NCI-H146 treated with DMSO at 0.1 percent for 48 hours (cell line): ENCODE measurements around the gene ARMC9.

Source experiments
- DNase-seq: peaks from one replicate; lab custom pipeline; 2025; ENCODE audit not compliant: unreplicated experiment; lab: John Stamatoyannopoulos, UW

The ARMC9 gene

DNA sequence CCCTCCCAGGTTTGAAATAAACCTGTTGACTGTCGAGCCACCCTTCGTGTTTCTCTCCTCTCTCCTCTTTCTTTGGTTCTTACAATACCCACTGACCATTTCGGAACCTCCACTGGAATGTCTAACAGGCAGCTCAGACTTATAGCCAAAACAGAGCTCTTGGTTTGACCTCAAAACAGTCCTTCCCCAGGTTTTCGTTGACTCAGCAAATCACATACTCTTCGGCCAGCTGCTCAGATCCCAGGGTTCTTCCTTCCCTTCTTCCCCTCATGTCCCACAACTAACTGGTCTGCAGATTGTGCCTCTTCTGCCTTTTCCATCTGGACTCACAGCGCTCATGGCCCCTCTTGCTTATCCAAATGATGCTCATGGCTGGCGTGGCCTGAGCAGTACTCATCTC lies 4.7 kb downstream of the ARMC9 start:
- no peak for DNase-seq

DNA sequence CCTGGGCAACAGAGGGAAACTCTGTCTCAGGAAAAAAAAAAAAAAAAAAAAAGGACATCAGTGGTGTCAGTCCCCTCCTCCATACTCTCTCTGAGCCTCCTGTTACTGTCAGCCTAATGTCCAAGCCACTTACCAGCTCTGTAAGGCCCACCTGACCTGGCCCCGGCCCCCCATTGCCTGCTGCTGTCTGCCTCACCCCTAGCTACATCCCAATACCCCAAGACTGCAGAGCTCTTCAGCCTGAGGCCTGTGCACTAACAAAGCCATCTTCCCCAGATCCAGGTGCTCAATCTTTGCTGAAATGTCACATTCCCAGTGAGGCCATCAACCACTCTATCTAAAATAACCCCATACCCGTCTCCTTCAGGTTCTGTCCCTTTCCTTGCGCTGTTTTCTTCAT lies 5.7 kb downstream of the ARMC9 start:
- no peak for DNase-seq

DNA sequence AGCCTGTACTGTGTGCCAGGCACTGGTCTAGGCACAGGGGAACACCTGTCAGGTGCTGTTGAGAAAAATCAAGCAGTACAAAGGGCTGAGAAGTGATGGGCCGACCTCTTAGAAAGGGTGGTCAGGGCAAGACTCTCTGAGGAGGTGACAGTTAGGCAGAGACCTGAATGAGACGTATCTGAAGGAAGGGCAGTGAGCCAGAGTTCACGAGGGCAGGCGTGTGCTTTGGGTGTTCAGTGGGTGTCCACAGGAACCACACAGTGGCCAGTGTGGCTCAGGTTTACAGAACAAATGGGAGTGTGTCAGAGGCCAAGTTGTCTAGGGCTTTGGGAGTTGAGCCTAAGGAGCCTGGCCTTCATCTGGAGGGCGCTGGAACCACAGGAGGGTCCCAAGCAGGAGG lies 6.2 kb downstream of the ARMC9 start:
- no peak for DNase-seq

DNA sequence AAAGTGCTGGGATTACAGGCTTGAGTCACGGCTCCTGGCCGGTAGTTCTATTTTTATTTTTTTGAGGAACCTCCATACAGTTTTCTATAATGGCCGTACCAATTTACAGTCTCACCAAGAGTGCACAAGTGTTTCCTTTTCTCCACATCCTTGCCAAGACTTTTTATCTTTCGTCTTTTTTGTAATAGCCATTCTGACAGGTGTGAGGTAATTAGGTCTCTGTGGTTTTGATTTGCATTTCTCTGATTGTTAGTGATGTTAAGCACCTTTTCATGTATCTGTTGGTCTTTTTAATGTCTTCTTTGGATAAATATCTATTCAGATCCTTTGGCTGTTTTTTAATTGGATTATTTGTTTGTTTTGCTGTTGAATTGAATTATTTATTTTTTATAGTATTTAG lies 9.3 kb downstream of the ARMC9 start:
- DNase-seq = peak; percentile 4

DNA sequence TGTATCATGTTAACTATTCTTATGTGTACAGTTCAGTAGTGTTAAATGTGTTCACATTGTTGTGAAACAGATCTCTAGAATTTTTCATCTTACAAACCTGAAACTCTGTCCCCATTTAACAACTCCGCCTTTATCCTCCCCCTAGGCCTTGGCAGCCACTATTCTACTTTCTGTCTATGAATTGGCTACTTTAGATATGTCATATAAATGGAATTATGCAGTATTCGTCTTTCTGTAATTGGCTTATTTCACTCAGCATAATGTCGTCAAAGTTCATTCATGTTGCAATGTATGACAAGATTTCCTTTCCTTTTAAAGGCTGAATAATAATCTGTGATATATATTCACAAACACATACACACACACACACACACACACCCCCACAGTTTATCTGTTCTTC lies 12.4 kb downstream of the ARMC9 start:
- DNase-seq = no peak

DNA sequence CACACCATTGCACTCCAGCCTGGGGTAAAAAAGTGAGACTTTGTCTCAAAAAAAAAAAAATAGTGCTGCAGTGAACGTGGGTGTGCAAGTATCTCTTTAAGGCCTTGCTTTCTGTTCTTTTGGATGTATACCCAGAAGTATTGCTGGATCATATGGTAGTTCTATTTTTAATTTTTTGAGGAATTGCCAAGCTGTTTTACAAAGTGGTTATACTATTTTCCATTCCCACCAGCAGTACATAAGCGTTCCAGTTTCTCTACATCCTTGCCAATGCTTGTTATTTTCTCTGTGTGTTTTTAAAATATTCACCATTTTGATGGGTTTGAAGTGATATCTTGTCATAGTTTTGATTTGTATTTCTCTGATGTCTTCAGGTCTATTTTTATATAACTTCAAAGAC lies 13.1 kb downstream of the ARMC9 start:
- no peak for DNase-seq

DNA sequence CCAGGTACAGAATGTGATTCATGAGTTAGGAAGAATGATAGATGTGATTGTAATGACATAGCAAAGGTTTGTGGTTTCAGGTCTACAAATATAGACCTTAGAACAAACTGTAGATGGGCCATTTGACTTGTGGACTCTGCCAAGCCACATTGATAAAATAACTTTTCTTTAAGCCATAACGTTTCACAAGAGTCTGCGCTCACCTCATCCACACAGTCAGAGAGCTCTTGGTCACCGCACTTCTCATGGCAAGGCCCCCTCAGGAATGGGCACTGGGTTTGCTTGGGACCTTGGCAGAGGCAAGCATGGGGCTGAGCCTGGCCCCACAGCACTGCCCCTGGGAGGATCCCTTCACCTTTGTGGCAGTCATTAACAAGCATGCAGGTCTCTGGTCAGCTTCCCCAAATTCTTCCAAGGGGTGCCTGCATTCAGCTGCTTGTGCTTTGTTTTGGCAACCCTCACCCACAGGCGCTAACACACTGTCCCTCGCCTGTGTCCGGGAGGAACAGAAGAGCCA lies 14.0 kb downstream of the ARMC9 start:
- DNase-seq = no peak

DNA sequence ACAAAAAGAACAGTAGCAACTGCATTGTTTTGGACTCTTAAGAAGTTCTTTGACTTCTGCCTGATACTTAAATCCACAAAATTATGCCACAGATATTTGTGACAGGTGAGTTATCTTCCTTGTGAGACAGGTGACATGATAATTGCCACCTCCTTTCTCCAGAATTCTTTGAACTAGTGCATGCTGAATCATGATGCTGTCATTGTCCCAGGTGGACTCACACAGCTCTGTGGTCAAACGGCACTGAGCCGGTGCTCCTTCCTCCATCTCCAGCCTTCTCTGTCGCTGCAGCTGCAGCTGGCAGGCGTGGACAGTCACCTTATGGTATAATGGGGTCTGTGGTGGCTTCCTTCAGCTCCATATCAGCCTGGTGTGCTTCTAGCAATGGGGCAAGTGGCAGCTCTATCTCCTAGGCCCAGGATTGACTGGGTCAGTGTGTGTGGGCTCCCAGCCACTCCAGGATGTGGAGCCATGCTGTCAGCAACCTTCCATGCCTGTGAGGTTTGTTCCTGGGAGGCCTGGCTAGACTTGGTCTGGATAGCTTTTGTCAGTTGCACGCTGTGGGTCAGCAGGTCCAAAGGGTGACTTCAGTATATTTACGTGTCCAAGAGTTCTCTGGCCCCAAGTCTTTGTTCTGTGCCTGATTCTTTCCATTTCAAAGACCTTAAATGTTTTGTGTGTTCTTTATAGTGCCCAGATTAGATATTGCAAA lies 15.7 kb downstream of the ARMC9 start:
- no peak for DNase-seq

DNA sequence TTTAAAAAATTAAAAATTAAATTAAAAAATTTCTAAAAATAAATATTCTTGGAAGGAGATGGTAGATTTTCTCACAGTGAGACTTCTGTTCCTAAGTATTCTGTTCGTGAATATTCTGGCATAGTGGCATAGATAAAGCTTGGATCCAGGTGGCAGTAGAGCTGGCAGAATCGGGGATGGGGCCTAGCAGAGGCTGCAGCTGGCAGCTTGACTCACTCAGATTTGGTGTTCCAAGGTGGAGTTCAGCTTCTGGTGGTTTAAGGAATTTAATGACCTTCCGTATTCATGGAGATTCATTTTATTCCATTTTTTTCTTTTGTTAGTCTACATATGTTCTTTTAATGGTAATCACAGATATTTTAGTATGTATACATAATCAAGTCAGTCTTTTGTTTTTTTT lies 19.9 kb downstream of the ARMC9 start:
- DNase-seq = no peak

DNA sequence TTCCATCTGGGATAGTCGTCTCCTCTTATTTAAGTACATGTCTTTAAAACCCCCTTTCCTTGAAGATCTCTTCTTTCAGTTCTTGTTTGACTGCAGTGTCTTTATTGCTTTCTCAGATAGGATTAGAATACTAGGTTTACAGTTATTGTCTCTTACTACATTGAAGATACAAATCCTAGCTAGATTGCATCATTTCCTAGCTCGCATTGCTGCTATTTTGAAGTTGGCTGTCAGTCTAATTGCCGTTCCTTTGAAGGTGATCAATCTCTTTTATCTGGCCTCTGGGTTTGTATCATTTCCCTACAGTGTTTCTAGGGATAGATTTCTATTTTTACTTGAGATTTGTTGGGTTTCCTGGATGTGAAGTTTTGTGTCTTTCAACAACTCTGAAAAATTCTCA lies 20.9 kb downstream of the ARMC9 start:
- DNase-seq = no peak

DNA sequence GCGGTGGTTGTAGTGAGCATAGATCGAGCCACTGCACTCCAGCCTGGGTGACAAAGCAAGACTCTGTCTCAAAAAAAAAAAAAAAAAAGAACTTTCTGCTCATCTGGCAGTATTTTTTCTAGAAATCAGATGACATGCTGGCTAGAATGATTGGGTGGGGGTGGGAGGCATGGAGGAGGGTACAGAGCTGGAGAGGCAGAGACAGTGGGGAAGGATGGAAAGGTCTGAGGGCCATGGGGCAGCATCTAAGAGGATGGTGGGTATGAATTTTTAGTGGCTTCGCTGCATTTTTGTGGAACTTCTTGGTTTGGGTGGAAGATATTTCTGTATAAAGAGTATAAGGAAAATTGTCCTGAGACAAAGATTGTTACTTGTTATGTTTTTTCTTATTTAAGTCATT lies 23.3 kb downstream of the ARMC9 start:
- no peak for DNase-seq

DNA sequence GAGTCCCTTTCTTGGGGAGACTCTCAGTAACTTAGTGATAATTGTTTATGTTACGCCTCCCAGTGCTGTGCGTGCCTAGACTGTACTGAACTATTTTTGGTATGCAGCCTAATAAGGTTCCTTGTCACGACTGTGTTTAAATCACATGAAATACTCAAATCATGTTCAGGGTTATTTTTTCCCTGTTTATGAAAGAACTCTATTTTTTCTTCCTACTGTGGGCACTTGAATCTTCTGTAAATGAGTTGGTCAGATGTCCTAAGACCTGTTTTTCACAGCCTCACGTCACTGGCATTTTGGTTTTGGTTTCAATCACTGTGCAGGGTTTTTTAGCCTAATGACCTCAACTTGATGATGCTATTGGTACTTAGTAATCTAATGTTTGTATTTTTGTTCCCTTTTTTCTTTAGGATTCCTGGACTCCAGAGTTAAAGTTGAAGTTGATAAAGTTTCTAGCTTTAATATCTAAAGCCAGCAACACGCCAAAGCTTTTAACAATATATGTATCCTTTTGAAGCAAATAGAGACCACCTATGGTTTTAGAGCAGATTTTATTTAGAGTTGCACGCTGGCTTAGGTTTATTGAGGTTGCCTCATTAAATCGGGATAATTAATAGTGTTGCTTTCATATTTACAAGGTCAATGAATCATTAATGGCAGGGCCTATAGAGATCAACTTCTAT lies 24.0 kb downstream of the ARMC9 start:
- DNase-seq = no peak

DNA sequence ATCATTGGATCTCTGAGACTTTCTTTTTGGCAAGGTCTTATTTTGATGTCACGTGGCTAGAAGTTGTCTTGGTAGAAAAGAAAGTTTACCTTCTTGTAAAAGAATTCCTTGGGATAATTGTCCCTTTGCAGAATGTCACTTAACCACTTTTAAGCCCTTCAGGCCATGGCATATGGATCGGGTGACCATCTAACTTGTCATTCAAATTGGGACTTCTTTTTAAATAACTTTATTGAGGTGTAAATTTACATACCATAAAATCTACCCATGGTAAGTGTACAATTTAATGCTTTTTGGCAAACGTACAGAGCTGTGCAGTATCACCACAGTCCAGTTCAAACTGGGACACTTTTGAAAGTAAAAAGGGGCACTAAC lies 24.6 kb downstream of the ARMC9 start:
- DNase-seq = no peak

DNA sequence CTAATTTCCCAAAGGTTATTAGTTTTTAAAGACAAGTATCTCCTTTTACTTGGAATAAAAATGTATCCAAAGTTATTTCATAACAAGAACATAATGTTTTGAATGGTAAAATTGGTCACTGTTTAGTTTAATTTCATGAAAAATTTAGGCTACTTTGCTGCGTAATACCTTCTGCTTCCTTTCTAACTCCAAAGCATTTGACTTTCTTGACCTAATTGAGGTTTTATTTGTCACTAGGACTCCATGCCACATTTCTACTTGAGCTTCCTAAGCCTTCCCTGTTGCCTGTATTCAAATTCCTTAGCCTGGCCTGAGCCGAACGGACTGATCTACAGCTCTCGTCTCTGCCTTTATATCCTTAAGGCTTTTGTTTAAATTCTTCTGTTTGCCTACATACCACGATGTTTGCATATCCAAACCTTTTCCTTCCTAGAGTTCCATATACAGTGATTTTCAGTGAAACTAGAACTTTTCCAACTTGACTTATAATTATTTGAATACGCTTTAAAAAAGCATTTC lies 25.1 kb downstream of the ARMC9 start:
- no peak for DNase-seq

DNA sequence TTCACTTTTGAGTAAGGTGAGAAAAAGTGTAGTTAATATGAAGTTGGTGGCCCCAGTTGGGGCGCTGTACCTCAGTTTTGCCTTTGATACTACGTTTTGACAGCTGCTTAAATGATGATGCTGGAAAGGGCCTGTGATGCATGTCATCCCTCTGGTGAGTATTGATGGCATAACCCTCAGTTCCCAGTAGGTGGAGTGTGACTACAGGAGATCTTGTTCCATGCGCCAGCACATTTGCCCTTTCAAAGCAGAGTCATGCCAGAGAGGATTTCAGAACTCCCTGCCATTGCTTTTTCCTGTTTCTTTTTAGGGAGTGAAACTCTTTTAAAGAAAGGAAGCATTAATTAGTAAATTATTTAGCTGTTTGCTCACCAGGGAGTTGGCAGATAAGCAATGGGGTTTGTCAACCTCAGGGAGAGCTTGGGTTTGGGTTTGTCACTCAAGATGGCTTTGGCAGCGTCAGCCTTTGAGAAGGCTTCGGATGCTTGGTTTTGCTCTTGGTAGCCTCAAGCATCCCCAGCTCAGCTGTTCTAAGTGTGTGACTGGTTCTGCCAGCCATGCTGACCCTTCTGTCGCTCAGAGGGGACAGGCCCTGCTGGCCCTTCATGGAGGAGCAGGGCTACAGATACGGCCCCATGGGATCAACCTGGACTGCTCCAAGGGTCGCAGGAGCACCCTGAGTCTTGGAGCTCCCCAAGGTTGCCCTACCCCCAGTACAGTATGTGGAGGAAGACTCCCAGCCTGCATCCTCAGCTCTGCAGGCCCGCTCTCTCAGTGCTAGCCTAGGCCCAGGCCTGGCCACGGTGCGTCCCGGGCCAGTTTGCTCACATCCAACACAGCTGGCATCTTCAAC lies 29.1 kb downstream of the ARMC9 start:
- peak; percentile 7 for DNase-seq

DNA sequence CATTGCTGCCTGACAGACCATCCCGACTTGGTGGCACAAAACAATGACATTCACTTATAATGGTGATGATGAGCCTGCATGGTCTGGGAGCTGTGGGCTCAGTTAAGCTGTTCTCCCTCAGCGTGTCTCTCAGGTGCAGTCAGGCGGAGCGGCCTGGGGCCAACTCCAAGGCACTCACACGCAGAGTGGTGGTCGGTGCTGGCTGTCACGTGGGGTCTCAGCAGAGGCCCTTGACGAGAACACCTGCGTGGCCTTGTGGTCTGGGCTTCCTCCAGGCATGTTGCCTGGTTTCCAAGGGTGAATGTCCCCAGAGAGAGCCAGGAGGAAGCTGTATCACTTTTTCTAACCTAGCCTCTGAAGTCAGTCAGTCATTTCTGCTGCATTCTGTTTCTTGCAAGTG lies 29.8 kb downstream of the ARMC9 start:
- DNase-seq = no peak

DNA sequence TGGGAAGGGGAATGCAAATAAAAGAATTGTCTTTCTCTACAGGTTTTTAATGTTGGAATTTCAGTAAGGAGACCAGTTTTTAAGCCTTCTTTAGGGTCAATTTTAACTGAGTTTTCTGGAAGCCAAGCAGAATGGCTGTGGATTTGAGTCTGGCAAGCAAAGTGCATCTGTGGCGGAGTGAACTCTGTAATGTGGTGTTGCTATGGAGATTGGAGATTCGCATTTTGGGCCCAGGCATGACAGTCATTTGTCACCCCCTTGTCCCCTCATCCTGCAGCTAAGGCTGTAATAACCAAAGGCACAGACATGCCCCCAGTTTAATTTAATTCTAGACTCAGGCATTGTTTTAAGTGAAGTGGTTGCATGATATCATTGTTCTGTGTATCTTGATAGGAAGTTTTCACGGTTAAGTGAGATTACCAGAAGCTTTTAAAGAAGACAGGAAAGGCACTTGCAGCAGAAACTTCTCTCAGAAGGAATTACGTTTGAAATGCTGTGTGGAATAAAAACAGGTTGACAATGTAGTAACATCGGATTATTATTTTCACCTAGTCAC lies 30.6 kb downstream of the ARMC9 start:
- no peak for DNase-seq

DNA sequence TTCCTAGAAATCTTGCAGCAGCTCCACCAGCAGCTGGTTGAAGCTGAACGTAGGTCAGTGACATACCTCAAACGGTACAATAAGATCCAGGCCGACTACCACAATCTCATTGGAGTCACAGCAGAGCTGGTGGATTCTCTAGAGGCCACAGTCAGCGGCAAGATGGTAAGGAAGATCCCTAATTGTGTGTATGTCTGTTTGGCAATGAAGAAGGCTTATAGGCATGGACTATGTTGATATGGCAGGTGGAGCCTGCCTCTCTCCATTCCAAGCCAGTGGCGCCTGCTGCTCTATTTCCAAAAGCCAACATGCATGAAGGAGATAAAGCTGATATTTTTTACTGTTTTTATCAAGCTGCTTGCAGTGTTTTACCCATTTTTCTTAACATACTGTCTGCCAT lies 36.8 kb downstream of the ARMC9 start:
- no peak for DNase-seq

DNA sequence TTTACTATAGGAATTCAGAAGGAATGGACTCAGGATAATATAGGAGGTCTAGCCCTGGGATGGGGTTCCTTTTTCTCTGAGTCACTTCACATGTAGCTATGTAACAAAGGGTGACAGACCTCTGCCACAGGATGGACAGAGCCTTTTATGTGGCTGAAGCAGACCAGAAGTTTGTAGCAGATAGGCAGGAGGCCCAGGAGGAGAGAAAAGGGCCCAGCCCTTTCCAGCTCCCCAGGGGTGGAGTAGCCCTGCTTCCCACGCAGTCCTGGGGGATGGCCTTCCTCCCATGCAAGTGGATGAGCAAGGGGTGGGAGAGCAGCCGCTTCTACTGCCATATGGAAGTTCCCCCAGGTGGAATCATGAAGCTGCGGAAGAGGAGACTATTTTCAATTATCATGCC lies 40.3 kb downstream of the ARMC9 start:
- DNase-seq = no peak

DNA sequence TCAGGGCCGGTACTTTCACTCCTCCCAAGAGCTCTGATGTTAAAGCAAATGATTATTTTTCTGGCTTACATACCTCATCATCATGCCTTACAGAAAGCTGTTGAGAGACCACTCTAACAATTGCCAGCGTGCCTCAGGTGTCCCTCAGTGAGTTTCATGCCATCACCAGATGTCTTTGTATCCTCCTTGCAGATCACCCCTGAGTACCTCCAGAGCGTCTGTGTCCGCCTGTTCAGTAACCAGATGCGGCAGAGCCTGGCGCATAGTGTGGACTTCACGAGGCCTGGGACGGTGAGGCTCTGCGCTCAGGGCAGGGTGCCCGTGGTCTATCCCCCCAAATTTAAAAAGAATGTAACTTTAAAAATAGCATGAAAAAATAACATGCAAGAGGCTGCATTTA lies 41.3 kb downstream of the ARMC9 start:
- no peak for DNase-seq

DNA sequence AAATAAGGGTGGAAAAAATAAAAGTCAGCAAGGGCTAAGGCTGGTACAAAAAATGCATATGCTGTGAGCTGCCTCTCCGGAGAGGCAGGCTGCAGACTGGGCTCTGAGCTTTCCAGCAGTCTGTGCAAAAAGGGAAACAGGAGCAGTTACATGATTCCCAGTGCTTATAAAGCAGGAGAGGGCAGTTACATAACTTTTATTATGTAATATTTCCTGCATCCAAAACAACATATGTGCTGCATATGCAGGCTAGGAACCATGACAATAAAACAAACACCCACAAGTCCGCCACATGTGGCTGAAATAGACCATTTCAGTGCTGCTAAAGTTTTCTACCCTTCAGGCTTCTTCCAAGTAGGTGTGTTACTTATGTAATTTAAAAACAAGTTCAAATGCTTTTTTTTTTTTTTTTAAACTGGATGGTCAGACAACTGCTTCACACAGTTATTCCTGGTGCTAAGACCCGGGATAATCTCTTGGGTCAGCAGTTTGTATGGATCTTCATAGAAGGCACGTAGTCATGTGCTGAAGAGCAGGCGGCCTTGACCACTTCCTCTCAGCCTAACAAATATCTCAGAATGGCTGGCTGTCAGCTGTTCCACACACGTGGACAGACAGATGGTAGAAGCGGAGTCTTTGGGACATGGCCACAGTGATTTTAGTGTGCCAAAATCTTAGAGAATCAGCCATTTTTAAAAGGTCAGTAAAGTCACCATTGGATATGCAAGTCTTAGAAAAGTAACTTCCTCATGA lies 43.5 kb downstream of the ARMC9 start:
- no peak for DNase-seq
